GM19351 (cell line): ENCODE results near the gene SMIM5.
A peak's percentile ranks its signal among the peaks of the same experiment; 100 is the strongest.

Experiments used
- ATAC-seq: cut with Tn5 transposase; IDR thresholded peaks from one replicate; pipeline ENCODE4 v1.9.1; 2021; ENCODE audit warnings: mild to moderate bottlenecking, moderate library complexity; ENCODE audit not compliant: unreplicated experiment

SMIM5 gene

DNA sequence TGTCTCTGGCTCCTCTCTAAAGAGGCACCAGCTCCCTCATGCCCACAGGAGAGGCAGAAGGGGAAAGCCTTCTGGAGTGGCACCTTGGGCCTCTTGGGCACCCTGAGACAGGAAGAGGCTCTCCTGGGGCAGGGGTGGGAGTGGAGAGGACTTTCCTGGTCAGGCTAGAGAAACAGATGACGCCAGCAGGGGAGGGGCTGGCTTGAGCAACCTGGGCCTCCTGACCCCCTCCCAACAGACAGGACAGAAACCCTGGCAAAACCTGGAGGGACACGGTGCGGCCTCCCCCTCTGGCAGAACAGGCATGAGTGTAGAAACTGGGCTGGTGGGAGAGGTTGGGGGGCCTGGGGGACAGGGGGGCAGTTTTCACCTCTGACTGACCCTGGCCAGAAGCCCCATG is 6.1 kb downstream of the SMIM5 start:
- ATAC-seq = no peak

DNA sequence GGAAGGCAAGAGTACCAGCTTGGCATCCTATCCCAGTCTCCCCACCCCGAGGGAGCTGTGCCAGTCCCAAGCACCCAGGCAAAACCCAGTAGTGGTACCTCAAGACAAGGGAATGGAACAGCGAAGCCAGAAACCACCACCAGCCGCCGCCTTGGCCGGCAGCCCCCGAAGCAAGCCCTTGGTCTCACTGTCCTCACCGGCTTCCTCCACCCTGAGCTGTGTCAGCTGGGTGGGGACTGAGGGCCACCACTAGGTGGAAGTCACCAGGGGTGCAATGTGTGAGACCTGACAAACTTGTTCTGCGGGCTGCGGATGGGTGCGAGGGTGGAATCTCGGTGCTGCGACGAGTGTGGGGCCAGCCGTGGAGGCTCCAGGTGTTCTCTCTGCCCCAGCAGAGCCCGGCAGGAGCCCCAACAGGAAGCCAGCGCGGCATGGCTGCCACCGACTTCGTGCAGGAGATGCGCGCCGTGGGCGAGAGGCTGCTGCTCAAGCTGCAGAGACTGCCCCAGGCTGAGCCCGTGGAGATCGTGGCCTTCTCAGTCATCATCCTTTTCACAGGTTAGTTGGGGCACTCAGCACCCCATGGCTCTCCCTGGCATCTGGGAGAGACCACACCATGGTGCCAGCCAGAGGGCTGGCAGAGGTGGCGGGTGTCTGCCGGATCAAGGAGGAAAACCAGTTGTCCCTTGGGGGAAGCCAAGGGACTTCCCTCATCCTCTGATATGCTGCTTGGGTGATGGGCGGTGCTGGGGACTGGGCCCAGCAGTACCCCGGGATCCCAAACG is 6.7 kb downstream of the SMIM5 start:
- ATAC-seq = no peak

DNA sequence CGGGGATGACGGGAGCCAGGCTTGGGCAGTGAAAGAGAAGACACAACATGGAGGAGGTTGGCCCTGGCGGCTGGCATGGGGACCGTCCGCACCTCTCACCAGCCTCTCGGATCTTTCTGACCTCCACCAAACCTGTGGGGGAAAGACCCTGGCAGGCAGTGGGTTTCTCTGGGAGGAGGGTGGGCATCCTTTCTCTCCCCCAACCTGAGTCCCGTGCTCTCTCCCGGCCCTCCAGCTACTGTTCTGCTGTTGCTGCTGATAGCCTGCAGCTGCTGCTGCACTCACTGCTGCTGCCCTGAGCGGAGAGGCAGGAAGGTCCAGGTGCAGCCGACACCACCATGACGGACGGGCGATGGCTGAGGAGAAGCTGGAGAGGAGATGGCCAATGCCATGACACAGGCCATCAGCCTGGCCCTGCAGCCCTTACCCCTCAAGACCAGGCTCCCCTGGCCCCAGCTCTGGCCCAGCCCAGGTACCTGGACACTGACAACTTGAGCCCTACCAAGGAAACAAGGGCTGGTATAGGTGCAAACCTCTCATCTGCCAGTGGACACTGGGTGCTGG is 7.4 kb downstream of the SMIM5 start:
- no peak for ATAC-seq

DNA sequence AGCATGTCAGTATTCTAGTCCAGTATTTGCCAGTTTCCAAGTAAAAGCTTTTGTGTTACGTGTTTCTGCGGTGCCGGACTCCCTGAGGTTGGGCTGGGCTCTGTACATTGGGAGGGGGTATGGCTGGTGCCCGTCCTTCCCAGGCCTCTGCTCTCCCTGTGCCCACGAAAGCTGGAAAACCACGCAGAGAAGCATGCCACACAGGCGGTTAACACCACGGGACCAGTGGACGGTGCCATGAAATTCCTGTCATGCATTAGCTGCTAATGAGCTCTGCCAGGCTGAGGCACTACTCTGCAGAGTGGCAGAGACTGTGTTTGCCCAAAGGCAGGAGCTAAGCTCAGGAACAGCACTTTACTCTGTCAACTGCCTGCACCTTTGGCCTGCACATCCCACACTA is 8.1 kb downstream of the SMIM5 start:
- no peak for ATAC-seq

DNA sequence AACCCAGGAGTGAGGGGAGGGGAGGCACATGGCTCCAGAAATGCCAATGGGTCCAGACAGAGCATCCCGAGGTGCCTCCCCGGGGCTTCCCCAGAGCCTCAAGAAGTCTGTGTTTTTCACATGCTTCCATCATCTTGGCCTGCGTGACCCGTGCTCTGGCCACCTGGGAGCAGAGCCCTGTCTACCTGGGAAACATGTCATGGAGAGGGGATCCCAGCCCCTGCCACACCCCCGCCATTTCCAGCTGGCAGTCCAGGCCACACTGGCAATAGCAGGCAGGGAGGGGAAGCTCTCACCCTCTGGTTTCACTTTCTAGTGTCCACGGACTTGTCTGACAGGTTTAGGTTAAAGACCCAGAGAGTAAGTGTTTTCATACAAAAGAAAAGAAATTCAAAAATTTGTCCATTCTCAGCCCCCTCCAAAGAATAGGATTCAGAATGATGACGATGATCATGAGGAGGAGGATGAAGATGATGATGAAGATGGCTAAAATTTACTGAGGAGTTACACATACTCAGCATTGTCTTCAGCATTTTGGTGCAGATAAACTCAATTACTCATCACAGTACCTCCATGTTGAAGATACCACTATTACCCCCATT is 9.0 kb downstream of the SMIM5 start:
- ATAC-seq = no peak

DNA sequence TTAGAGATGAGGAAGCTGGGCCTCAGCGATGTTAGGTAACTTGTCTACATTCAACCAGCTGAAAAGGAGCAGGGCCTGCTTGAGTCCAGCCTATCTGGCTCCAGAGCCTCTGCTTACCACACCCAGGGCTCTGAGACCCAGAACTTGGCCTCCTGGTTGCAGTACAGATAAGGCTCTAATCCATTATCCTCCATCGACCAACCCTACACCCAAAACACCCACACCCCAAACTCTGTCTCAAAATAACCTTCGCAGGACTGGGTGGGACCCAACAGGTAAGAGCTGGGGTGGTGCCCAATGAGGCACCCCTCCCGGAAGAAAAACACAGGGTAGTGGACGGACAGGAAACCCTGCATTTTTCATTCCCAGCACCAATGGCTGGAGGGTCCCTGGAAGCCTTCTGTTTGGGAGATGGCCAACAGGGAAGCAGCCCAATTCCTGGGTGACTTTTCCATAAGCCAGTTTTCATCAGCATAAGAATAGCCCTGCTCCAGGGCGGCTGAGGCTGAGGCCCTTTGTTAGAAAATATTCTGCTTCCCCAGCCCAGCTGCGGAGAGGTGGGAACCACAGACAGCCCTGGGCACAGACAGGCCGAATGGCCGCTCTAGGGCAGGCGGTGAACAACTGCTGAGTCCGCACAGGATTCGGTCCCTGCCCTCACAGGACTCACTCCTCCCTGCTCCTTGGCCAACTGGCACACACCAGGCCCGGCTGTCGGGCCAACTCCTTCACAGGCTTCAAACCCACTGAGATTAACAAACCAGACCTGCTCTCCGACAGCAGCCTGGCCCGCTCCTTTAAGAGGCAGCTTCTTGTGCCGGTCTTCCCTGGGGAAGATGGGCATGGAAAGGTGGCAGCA is 9.8 kb downstream of the SMIM5 start:
- no peak for ATAC-seq

DNA sequence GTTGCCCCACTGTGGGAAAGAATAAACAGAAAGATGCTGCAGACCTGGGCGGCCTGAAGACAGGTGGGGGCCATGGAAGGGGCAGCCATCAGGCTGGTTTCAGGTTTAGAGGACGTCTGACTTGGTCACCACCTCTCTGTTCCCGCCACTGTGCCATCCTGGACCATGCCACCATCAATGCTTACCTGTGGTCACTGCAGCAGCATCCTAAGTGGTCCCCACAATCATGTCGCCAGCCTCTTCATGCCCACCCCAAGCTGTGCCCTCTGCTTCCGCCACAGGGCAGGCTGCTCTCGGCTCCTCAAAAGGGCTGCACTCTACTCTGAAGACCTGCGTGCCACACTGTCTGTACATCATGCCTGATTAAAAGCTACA is 10.4 kb downstream of the SMIM5 start:
- ATAC-seq = no peak

DNA sequence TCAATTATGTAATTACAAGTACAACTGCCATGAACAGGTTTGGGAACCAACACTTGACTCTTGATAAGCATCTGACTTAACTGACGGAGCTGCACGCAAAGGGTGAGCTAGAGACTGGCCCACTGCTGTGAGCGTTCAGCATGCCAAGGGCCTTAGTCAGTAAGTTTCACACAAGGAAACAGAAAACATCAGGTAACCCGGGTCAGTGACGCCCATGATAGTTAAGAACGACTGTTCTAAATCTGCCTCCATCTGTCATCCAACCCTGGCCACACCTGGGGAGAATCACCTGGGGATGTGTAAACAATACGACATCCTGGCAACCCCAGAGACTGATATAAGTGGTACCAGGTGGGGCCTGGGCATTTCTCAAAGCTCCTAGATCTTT is 12.3 kb downstream of the SMIM5 start:
- no peak for ATAC-seq

DNA sequence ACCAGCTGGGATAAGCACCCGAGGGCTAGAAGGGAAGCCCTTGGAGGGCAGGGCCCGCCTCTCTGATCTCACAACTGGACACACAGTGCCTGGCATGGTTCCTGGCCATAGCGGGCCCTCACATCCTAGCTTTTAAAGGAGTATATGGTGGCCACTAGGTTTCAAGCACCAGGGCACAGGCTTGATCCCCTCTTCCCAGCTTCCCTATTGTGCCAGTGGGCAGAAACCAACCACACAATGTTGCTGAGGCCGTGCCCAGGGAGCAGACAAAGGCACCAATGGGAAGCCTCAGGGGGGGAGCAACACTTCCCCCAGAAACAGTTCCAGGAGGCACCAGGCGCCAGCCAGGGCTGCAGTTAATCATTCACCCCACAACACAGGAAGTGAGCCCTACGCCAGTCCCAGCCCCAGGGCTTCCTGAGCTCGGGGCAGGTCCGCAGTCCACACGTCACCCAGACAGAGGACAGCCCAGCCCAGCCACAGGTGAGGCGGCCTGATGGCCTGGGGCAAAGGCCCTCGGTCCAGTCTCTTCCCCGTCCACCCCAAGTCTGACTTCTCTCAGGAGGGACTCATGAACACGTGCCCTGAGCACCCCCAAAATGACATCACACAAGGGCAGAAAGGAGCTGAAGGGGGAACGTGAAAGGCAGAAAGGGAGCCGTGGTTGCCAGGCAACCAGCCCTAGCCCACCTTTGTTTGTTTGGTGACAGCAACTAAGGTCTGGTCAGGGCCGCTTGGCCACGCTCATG is 12.8 kb downstream of the SMIM5 start:
- no peak for ATAC-seq

DNA sequence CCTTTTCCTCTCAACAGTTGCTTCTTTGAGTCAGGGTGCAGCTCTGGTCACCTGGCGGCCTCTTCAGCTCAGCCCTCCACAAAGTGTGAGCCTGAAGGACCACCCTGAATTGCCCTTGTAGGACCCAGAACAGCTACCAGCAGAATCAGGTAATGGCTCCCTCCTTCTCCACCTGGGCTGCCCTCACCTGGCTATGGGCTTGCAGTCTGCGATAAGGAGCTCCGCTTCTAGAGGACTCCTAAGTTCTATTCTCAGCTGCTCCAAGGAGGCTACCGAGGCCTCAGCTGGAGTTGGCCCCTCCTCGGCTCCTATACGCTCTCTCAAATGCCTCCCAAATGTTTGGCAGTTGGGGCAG is 13.4 kb downstream of the SMIM5 start:
- ATAC-seq = no peak

DNA sequence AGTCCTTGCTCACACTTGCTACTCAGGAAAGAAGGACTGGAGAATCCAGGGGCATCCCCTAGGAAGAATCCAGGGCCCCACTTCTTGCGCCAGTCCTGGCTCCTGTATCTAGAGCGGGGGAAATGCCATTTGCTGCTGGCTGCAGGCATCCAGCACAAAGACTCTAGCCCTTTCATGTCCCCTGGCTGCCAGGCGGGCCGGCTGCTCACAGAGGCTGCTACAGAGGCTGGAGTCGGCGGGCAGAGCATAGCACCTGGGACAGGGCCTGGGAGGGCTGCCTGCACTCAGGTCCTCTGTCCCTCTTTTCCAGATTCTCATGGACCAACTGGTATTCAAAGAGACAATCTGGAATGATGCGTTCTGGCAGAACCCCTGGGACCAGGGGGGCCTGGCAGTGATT is 13.8 kb downstream of the SMIM5 start:
- ATAC-seq = no peak

DNA sequence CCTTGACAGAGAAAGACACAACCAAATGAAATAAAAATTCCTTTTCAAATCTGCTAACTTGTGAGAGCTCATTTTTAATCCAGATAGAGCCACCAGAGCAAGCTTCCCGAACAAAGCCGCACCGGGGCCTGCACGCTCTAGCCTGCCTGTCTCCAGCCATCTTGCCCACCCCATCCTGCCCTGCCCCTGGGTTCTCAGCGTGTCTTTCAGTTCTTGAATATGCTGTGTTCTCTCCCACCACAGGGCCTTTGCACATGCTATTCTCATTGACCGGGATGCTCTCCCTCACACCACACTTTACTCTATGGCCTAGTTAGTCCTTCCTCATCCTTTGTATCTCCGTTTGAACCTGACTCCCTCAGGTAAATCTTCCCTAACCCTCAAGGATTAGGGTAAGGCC is 14.7 kb downstream of the SMIM5 start:
- no peak for ATAC-seq

DNA sequence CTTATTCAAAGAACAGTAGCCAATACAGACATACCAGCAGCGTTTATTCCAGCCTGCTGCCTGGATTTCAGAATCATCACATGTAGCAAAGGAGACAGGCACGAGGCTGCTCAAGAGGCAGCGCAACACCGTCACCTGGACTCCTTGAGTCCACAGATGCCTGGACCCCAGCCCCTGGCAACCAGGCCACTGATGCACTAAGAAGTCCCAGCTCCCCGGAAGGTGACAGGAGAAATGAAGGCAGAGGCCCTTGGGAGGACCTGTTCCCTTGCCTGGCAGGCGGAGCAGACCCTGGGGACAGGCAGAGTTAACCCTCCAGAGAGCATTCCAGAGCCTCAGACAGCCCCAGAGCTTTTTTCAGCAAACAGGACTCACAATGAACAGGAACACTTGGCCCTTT is 16.5 kb downstream of the SMIM5 start:
- ATAC-seq = no peak

DNA sequence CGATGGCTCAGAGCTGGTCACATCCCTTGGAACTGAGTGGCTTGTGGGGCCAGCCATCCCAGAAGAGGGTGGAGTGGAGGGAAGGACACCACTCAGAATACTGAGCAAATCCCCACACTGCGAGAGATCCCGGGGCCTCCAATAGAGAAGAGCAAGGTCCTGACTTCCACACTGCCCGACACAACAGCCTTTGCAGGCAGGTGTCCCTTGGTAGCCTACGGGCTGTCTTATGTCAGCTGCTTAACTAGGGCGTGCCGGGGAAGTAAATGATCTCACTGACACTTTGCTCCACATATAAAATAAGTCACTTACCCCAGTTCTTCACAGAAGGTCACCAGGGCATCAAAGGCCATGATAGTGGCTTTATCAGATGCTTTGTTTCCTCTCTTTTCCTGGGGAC is 17.6 kb downstream of the SMIM5 start:
- ATAC-seq = no peak

DNA sequence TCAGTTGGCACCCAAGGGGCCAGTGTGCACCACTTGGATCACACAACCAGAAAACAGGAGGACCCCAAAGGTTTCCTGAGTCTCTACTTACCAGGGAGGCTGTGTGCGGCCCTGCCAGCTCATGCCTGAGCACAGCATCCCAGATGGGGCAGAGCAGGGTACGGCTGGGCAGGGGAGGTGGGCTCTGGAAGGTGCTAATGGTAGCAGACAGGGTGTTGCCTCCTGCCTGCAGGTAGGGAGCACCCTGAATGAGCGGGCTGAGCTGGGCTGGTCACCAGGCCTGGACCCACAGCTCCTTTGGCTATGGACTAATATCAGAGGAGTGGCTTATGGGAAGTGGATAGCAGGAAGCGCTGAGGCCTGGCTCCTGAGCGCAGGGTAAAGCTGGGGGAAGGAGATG is 19.1 kb downstream of the SMIM5 start:
- ATAC-seq = no peak

DNA sequence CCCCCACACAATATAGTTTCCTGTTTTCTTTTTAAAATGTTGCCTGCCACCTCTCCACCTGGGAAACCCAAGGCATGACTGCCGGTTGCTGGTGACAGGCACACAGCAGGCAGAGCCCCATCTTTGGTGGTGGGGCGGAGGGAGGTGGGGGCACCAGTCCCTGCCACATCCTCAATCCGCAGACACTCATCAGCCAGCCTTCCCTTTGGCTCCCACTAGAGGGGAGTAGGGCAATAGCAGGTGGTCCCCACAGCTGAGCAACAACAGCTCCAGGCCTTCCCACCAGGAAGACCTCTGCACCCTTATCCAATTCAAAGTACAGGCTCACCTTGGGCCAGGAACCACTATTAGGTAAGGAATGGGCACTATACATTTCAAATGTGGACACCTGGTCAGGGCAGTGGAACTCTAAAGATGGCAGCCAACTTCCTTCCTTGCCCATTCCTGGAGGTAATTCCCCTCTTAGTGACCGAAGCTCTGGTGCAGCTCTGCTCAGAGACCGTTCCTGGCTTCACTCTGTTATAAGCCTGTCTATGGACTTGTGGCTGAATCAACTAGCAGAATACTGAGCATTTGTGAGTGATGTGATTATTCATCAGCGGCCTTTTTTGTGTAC is 19.8 kb downstream of the SMIM5 start:
- ATAC-seq = no peak

DNA sequence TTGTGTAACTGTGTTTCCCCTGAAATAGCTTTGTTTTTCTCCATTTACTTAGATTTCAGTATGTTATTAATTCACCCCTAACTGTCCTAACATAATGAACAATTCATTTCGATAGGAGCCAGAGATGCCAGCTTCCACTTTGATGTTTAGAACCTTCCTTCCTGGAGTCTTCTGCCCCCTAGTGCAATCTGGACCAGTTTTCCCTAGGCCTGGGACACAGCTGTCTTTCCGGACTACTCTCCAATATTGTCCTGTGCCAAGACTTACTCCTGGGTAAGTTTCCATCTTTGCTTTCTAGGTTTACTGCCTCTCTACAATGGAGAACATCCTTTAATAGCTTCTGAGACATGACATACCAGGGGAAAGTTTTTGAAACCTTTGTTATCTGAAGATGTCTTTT is 20.9 kb downstream of the SMIM5 start:
- ATAC-seq = no peak

DNA sequence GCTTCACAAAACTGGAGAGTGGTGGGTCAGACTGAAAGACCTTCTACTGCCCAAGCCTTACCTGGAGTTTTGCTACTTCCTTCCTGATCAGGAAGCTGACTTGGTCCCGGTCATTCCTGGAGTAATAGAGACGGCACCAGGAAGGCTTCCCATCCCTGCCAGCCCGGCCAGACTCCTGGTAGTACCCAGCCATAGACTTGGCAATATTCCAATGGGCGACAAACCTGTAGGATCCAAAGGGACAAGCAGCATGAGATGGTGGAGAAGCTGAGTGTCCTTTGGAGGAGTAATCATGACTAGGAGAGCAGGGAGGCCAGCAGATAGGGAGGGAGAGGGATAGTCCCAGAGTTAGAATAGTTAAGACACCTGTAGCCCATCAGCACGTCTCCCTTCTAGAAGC is 25.0 kb downstream of the SMIM5 start:
- no peak for ATAC-seq

DNA sequence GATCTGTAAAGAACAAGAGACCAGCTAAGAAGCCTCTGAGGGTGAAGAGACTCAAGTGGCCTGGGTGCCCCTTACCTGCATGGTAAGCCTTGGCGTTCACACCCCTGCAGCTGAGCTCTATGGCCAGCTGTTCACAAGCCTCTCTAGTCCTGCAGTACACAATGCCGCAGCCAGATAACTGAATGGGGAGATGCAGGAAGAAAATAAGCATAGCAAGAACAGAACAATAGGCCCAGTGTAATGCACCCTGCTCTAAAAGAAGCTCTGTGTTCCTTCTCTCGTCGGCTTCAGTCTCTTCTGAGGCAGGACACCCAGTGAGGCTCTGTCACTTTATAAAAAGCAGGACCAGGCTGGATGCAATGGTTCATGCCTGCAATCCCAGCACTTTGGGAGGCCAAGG is 28.3 kb downstream of the SMIM5 start:
- no peak for ATAC-seq

DNA sequence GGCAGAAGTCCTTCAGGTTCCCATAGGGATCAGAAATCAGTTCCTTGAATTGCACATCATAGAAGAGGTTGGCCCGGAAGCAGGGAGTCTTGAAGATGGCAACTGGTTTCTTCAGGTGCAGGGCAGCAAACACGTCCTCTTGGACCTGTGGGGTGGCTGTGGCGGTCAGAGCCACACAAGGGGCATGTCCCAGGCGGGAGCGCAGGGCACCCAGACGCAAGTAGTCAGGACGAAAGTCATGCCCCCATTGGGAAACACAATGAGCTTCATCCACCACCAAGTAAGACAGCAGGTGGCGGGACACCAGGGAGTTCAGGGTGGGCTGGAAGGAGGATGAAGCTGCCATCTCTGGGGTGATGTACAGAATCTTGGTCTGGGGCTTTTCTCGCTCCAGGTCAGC is 29.3 kb downstream of the SMIM5 start:
- ATAC-seq = no peak

DNA sequence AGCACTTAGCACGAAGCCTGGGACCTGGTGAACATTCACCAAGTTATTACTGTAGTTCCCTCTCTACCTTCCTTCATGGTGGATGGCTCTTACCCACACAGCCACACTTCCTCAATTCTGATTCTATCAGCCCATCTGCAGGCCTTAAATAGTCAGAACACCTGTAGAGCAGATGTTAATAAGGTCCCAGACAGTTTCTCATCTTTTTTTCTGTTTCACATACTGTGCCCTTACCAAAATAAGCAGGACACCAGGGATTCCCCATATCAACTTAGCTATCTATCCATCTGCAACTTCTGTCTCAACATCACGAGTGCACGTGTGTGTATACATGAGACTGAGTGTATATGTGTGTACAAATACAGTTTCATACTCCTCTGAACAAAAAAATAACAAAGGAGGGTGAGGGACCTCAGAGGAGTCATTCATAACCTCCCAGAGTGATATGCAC is 30.9 kb downstream of the SMIM5 start:
- ATAC-seq = peak; percentile 76
